Glutamatergic neuron (in vitro differentiated cells): Measurements from ENCODE around the gene ALDH1A2. TPM values are rescaled to one million over a fixed set of nuclear protein-coding genes. Genes with fewer than 3 reads are reported as not detected.

Experiments
- DNase-seq: peaks from one replicate; pipeline ENCODE4 v3.0.0; 2022
- H3K27ac Mint-ChIP-seq: one replicate; pipeline ENCODE4 v1.8.0; 2020; ENCODE audit warnings: mild to moderate bottlenecking, mixed read lengths, inconsistent platforms; ENCODE audit not compliant: unreplicated experiment
- H3K27me3 Mint-ChIP-seq: one replicate; pipeline ENCODE4 v1.8.0; 2020; ENCODE audit warnings: mild to moderate bottlenecking, moderate library complexity, mixed read lengths, inconsistent platforms; ENCODE audit not compliant: unreplicated experiment
- H3K36me3 Mint-ChIP-seq: one replicate; pipeline ENCODE4 v1.8.0; 2020; ENCODE audit warnings: mild to moderate bottlenecking, mixed read lengths, inconsistent platforms; ENCODE audit not compliant: unreplicated experiment
- H3K4me1 Mint-ChIP-seq: one replicate; pipeline ENCODE4 v1.8.0; 2020; ENCODE audit warnings: mild to moderate bottlenecking, low read depth, mixed read lengths, inconsistent platforms; ENCODE audit not compliant: unreplicated experiment
- H3K4me3 Mint-ChIP-seq: one replicate; pipeline ENCODE4 v1.8.0; 2020; ENCODE audit warnings: mild to moderate bottlenecking, mixed read lengths, inconsistent platforms; ENCODE audit not compliant: unreplicated experiment
- H3K9me3 Mint-ChIP-seq: one replicate; pipeline ENCODE4 v1.8.0; 2020; ENCODE audit warnings: mild to moderate bottlenecking, moderate library complexity, mixed read lengths, inconsistent platforms; ENCODE audit not compliant: unreplicated experiment
- CTCF ChIP-seq: fragments of 200-600 bp; sonication (generic); IDR thresholded peaks from one replicate; pipeline ENCODE4 v1.5.0; 2021; ENCODE audit not compliant: partially characterized antibody, unreplicated experiment
- total RNA-seq: library from RNA; stranded (reverse); fragmentation: NEBNext Ultra II Directional; extraction: Animal tissue kit (Norgen Biotek cat#: 25700); gene quantifications from one replicate; pipeline ENCODE4 v1.2.1, GENCODE V29; 2021; ENCODE audit not compliant: unreplicated experiment

ALDH1A2 gene
- total RNA-seq, 1 donor from 2014 or later: not detected

GRCh38 chr15:58074452-58074851 lies 8.9 kb upstream of the ALDH1A2 start:
- no peak overlapping the region for H3K27ac Mint-ChIP-seq
- no peak for DNase-seq
- H3K4me3 Mint-ChIP-seq: no peak overlapping the region
- peaks cover 4% of the 10 kb centered on the region for H3K4me1 Mint-ChIP-seq
- H3K36me3 Mint-ChIP-seq: no peaks in the 10 kb centered on the region
- TF ChIP-seq CTCF: no peak
- no peaks in the 10 kb centered on the region for H3K9me3 Mint-ChIP-seq
- peaks cover 1% of the 10 kb centered on the region for H3K27me3 Mint-ChIP-seq

- H3K4me3 Mint-ChIP-seq: no peak overlapping the region
- peaks cover 8% of the 10 kb centered on the region for H3K27me3 Mint-ChIP-seq
- H3K36me3 Mint-ChIP-seq: no peaks in the 10 kb centered on the region
- no peak overlapping the region for H3K27ac Mint-ChIP-seq
- peak; percentile 79 for DNase-seq
- peak; percentile 98 for TF ChIP-seq CTCF
- H3K9me3 Mint-ChIP-seq: no peaks in the 10 kb centered on the region
- H3K4me1 Mint-ChIP-seq: peaks cover 2% of the 10 kb centered on the region
Observed at GRCh38 chr15:58070801-58071418, 5.4 kb upstream of the ALDH1A2 start.

- DNase-seq: no peak
- H3K4me3 Mint-ChIP-seq: no peak overlapping the region
- no peak overlapping the region for H3K27ac Mint-ChIP-seq
- no peaks in the 10 kb centered on the region for H3K36me3 Mint-ChIP-seq
- H3K27me3 Mint-ChIP-seq: peaks cover 8% of the 10 kb centered on the region
- H3K4me1 Mint-ChIP-seq: no peaks in the 10 kb centered on the region
- H3K9me3 Mint-ChIP-seq: no peaks in the 10 kb centered on the region
- TF ChIP-seq CTCF: no peak
Observed at GRCh38 chr15:58069008-58069407, 3.5 kb upstream of the ALDH1A2 start.

- H3K9me3 Mint-ChIP-seq: peaks cover 5% of the 10 kb centered on the region
- DNase-seq: peak; percentile 88
- H3K4me3 Mint-ChIP-seq: peak overlapping the region; percentile 63
- peaks cover 14% of the 10 kb centered on the region for H3K27me3 Mint-ChIP-seq
- no peaks in the 10 kb centered on the region for H3K36me3 Mint-ChIP-seq
- no peak overlapping the region for H3K27ac Mint-ChIP-seq
- TF ChIP-seq CTCF: peak; percentile 77
- H3K4me1 Mint-ChIP-seq: no peaks in the 10 kb centered on the region
Observed at GRCh38 chr15:58066042-58066867, 744 bp upstream of the ALDH1A2 start.

- no peaks in the 10 kb centered on the region for H3K4me1 Mint-ChIP-seq
- no peaks in the 10 kb centered on the region for H3K36me3 Mint-ChIP-seq
- DNase-seq: peak; percentile 18
- H3K9me3 Mint-ChIP-seq: peaks cover 5% of the 10 kb centered on the region
- peaks cover 14% of the 10 kb centered on the region for H3K27me3 Mint-ChIP-seq
- H3K27ac Mint-ChIP-seq: no peak overlapping the region
- H3K4me3 Mint-ChIP-seq: no peak overlapping the region
- no peak for TF ChIP-seq CTCF
Observed at GRCh38 chr15:58064980-58065444, 499 bp downstream of the ALDH1A2 start.
